Testis (tissue), 3 donors: ENCODE results near the gene ARHGEF16. TPM values are rescaled to one million over a fixed set of nuclear protein-coding genes. Genes with fewer than 3 reads are reported as not detected.

Experiments used
- DNase-seq: peaks from one replicate; pipeline ENCODE4 v3.0.0-alpha.2; 2019
- H3K27ac ChIP-seq, 2 donors: fragments of 200-600 bp; sonication (generic); one replicate each; pipeline ENCODE4 v1.5.1; 2019
- H3K27me3 ChIP-seq: fragments of 200-600 bp; sonication (generic); one replicate; pipeline ENCODE4 v1.5.1; 2019
- H3K36me3 ChIP-seq: fragments of 200-600 bp; sonication (generic); one replicate; pipeline ENCODE4 v1.5.1; 2017; ENCODE audit warnings: low read depth; ENCODE audit errors: missing control alignments
- H3K4me1 ChIP-seq: fragments of 200-600 bp; sonication (generic); one replicate; pipeline ENCODE4 v1.5.1; 2019
- H3K4me3 ChIP-seq, 2 donors: fragments of 200-600 bp; sonication (generic); one replicate each; pipeline ENCODE4 v1.5.1; 2017 to 2019
- H3K9me3 ChIP-seq: fragments of 200-600 bp; sonication (generic); one replicate; pipeline ENCODE4 v1.5.1; 2017
- POLR2A ChIP-seq: fragments of 450-650 bp; IDR thresholded peaks from one replicate; pipeline ENCODE4 v1.6.1; 2017; ENCODE audit warnings: antibody characterized with exemption, mild to moderate bottlenecking, moderate library complexity
- WGBS, 2 donors: methylation state at CpG; one replicate each; pipeline ENCODE4 v1.1.5; 2018; 5-methylcytosine and 5-hydroxymethylcytosine counted together
- intact Hi-C: fragments of 100-400 bp; cut with DNase I; formaldehyde crosslinking; loops from one replicate; pipeline ENCODE4 v1.15.1; 2023; ENCODE audit warnings: low total_unique reads
- polyA plus RNA-seq: library from polyadenylated mRNA; stranded (reverse); fragments of 350-450 nt; fragmentation: Illumina TruSeq; extraction: RNeasy Lipid Tissue Mini Kit (QIAGEN cat#74804); gene quantifications from one replicate; pipeline ENCODE4 v1.2.3, GENCODE V29; 2014; ENCODE audit warnings: low read depth, low replicate concordance; ENCODE audit not compliant: insufficient read depth
- total RNA-seq, 2 donors: library from RNA; depleted of rRNA; stranded (reverse); fragments of >200 nt; gene quantifications; one replicate each; pipeline ENCODE4 v1.2.3, GENCODE V29; 2016
- TF ChIP-seq, protein P1 (sequence below), 3 experiments: fragments of 450-650 bp in 2 of 3; fragments of 200-600 bp in 1 of 3; sonication (generic) in 1 of 3; IDR thresholded peaks; one replicate each; pipeline ENCODE4 v1.5.1; 2016 to 2019; ENCODE audit warnings: antibody characterized with exemption in 3 of 3, mild to moderate bottlenecking in 2 of 3, moderate library complexity in 1 of 3

Gene ARHGEF16
- total and polyA plus RNA-seq, 3 donors from 2014 or later: 5.7 to 25.7 (median 17.1) TPM

DNA sequence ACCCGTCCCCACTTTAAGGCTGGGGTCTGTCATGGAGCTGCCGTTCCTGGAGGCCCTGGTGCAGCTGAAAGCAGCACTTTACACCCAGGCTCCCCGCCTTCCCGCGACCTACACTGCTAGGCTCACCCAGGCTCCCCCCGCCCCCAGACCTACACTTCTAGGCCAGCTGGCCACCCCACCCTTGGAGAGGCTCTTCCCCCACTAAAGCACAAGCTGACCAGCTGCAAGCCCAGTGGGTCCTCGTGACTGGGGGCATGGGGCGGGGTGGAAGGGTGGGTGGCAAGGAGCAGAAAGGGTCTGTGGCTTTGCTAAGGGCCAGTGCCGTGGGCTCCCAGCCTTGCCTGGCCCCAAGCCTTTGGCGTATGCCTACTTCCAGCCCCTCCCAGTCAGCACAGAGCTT is 9.7 kb upstream of the ARHGEF16 start:
- Histone ChIP-seq H3K27ac (no peak overlapping the region), H3K4me1 (no peaks in the 10 kb centered on the region), H3K36me3 (no peaks in the 10 kb centered on the region), H3K4me3 (no peak overlapping the region), H3K27me3 (no peaks in the 10 kb centered on the region), H3K9me3 (no peaks in the 10 kb centered on the region)
- TF ChIP-seq, protein P1, sequence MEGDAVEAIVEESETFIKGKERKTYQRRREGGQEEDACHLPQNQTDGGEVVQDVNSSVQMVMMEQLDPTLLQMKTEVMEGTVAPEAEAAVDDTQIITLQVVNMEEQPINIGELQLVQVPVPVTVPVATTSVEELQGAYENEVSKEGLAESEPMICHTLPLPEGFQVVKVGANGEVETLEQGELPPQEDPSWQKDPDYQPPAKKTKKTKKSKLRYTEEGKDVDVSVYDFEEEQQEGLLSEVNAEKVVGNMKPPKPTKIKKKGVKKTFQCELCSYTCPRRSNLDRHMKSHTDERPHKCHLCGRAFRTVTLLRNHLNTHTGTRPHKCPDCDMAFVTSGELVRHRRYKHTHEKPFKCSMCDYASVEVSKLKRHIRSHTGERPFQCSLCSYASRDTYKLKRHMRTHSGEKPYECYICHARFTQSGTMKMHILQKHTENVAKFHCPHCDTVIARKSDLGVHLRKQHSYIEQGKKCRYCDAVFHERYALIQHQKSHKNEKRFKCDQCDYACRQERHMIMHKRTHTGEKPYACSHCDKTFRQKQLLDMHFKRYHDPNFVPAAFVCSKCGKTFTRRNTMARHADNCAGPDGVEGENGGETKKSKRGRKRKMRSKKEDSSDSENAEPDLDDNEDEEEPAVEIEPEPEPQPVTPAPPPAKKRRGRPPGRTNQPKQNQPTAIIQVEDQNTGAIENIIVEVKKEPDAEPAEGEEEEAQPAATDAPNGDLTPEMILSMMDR (IDR thresholded peaks at IDR 0.05): no peak
- TF ChIP-seq POLR2A: no peak
- DNase-seq: no peak
- 67 to 74% methylated on average over 6 to 10 of the region's 10 CpGs for WGBS, 2 donors
- intact Hi-C loops: no loop called here

DNA sequence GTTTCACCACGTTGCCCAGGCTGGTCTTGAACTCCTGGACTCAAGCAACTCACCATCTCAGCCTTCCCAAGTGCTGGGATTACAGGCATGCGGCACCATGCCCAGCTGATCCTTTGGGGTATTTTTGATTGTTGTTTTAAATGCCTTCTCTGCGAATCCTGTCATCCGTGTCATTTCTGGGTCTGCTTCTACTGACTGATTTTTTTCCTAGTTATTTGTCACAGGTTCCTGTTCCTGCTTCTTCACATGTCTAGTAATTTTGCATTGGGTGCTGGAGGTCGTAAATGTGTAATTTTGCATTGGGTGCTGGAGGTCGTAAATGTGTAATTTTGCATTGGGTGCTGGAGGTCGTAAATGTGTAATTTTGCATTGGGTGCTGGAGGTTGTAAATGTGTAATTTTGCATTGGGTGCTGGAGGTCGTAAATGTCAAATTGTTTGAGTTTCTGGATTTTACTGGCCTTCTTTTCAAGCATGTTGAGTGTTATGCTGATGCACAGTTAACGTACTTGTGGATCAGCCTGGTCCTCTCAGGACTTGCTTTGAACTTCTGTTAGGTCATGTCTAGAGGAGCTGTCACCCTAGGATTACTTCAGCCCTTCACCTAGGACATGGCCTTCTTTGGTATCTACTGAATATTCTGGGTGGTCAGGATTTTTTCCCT is 4.1 kb upstream of the ARHGEF16 start:
- Histone ChIP-seq H3K27ac (no peak overlapping the region), H3K36me3 (no peaks in the 10 kb centered on the region), H3K4me3 (no peak overlapping the region), H3K27me3 (no peaks in the 10 kb centered on the region), H3K4me1 (peaks cover 11% of the 10 kb centered on the region), H3K9me3 (no peaks in the 10 kb centered on the region)
- 84 to 90% methylated on average over 9 of the region's 9 CpGs for WGBS, 2 donors
- DNase-seq: no peak
- intact Hi-C loops: no loop called here
- TF ChIP-seq, protein P1 (IDR thresholded peaks at IDR 0.05): no peak
- TF ChIP-seq POLR2A: no peak

DNA sequence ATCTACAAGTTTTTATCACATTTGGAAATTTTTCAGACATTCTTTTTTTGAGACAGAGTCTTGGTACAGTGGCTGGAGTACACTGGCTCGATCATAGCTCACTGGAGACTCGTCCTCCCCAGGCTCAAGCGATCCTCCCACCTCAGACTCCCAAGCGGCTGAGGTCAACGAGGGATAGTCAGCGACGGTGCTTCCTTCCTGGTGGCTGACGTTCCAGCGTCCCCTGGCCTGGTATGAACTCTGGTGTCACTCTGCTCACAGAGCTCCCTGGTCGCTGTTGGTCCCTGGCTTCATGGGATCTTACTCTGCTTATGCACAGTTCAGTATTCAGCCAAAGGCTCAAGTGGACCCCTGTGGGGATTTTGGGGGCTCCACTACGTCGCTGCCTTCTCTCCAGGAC is 3.5 kb upstream of the ARHGEF16 start:
- H3K9me3 ChIP-seq: no peaks in the 10 kb centered on the region
- H3K36me3 ChIP-seq: no peaks in the 10 kb centered on the region
- DNase-seq: no peak
- TF ChIP-seq POLR2A: no peak
- TF ChIP-seq, protein P1 (IDR thresholded peaks at IDR 0.05): no peak
- no peak overlapping the region for H3K27ac ChIP-seq
- WGBS, 2 donors: 77 to 78% methylated on average over 12 of the region's 12 CpGs
- intact Hi-C loops: no loop called here
- H3K4me3 ChIP-seq: no peak overlapping the region
- H3K27me3 ChIP-seq: no peaks in the 10 kb centered on the region
- peaks cover 12% of the 10 kb centered on the region for H3K4me1 ChIP-seq

DNA sequence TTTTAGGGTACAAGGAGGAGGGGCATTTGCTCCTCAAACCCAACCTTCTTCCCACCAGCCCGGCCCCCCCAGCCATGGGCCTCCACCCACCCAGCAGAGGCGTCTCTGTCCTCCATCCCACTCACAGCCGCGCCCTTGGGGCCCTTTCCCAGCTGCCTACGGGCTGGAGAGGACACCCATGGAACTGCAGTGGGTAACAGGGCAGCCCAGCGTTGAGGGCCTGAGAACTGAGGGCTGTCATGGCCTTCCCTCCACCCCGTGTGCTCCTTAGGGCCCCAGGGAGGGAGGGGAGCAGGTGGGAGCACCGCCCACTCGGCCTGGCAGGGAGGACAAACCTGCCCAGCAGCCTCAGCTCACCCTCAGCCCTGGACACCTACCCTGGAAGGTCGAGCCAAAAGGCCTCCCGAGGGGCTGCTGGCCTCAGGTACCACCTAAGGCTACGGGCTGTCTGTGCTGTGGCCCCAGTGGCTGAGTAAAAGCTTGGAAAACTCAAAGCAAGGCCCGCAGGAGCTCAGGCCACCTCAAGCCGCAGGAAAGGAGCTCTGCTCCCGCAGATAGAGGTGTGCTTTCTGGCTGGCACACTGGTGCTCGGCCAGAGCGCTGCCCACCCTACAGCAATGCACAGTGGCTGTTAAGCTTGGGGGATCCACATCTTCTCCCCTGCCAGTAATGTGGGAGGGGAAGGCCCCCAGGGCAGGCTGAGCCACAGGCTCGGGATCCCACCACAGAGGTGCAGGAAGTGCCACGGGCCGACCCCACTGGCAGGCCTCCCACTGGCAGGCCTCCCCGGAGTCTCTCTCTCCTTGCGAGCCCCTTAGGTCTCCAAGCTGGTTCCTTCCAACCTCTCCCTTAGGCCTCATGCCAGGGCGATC is 2.2 kb upstream of the ARHGEF16 start:
- WGBS, 2 donors: 78 to 88% methylated on average over 8 to 23 of the region's 23 CpGs
- Histone ChIP-seq H3K4me3 (no peak overlapping the region), H3K27me3 (no peaks in the 10 kb centered on the region), H3K9me3 (no peaks in the 10 kb centered on the region), H3K4me1 (peaks cover 21% of the 10 kb centered on the region), H3K36me3 (no peaks in the 10 kb centered on the region), H3K27ac (no peak overlapping the region)
- no peak for TF ChIP-seq POLR2A
- TF ChIP-seq, protein P1 (IDR thresholded peaks at IDR 0.05): no peak
- intact Hi-C loops: no loop called here
- DNase-seq: no peak
